Activated CD8-positive, alpha-beta memory T cell treated with anti-CD3 and anti-CD28 coated beads for 48 hours (primary cell): ENCODE data around the gene EPX.

Experiments used
- DNase-seq, 3 experiments: peaks; one replicate each; pipeline ENCODE4 v3.0.0-alpha.2; 2020; ENCODE audit warnings: low read depth in 2 of 3, low spot score in 2 of 3

Gene EPX

GRCh38 chr17:58249270-58250133, 57.0 kb downstream of the EPX start:
- DNase-seq: peak; percentile 52 to 70 (median 64)

GRCh38 chr17:58250344-58251011, 58.0 kb downstream of the EPX start:
- DNase-seq: no peak

- no peak for DNase-seq
Measured at GRCh38 chr17:58252141-58252540, 59.6 kb downstream of the EPX start.

- DNase-seq: no peak
Measured at GRCh38 chr17:58253082-58253481, 60.6 kb downstream of the EPX start.
